Mucosa of rectum (tissue), 2 donors: ENCODE data around the gene CHPF2.

Experiments
- H3K27ac ChIP-seq, 2 donors: one replicate each; pipeline ENCODE4 v1.7.0; 2013; ENCODE audit warnings: inconsistent platforms in 2 of 2, low read depth in 2 of 2, low read length in 2 of 2
- H3K27me3 ChIP-seq, 2 donors: one replicate each; pipeline ENCODE4 v1.7.0; 2013; ENCODE audit warnings: low read length in 2 of 2; ENCODE audit not compliant: control insufficient read depth in 2 of 2, insufficient read depth in 2 of 2
- H3K36me3 ChIP-seq, 2 donors: one replicate each; pipeline ENCODE4 v1.7.0; 2013; ENCODE audit warnings: low read length in 2 of 2; ENCODE audit not compliant: control insufficient read depth in 2 of 2, insufficient read depth in 2 of 2
- H3K4me1 ChIP-seq, 2 donors: one replicate each; pipeline ENCODE4 v1.7.0; 2013; ENCODE audit warnings: low read length in 2 of 2, mild to moderate bottlenecking in 1 of 2; ENCODE audit not compliant: control insufficient read depth in 2 of 2, insufficient read depth in 2 of 2
- H3K4me3 ChIP-seq, 2 donors: one replicate each; pipeline ENCODE4 v1.7.0; 2013; ENCODE audit warnings: low read length in 2 of 2
- H3K9ac ChIP-seq, 2 donors: one replicate each; pipeline ENCODE4 v1.7.0; 2013; ENCODE audit warnings: low read length in 2 of 2, low read depth in 1 of 2, mild to moderate bottlenecking in 1 of 2
- H3K9me3 ChIP-seq, 2 donors: one replicate each; pipeline ENCODE4 v1.7.0; 2013; ENCODE audit warnings: low read length in 2 of 2; ENCODE audit not compliant: control insufficient read depth in 2 of 2
- donor health status: healthy.
- donor health status: Normal muscosa, but diverticular disease.

CHPF2 gene

GRCh38 chr7:151251689-151252560 is 19.6 kb downstream of the CHPF2 start:
- Histone ChIP-seq H3K4me3 (peak overlapping the region; percentile 56 to 70), H3K27me3 (peaks cover 34 to 53% of the 10 kb centered on the region in 2 donors), H3K4me1 (peaks cover 28 to 31% of the 10 kb centered on the region in 2 donors), H3K9ac (peak overlapping the region; percentile 61 to 63), H3K27ac (peak overlapping the region; percentile 66 to 80), H3K36me3 (no peaks in the 10 kb centered on the region), H3K9me3 (no peaks in the 10 kb centered on the region)

DNA sequence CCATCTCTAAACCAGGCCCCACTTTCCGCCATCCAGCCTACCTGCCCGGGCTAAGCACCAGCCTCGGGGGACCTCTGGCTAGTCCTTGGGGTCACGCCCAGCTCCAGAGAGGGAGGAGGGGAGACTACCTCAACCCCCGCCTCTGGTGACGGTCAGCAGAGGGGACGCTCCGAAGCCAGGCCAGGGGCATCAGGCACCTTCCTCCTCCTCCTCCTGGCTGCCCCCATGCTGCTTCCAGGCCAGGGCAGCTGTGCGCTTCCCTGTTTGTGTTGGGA is 20.2 kb downstream of the CHPF2 start:
- no peaks in the 10 kb centered on the region for H3K36me3 ChIP-seq
- H3K27me3 ChIP-seq = peaks cover 31 to 48% of the 10 kb centered on the region in 2 donors
- no peaks in the 10 kb centered on the region for H3K9me3 ChIP-seq
- H3K4me1 ChIP-seq = peaks cover 27 to 29% of the 10 kb centered on the region in 2 donors
- peak overlapping the region; percentile 61 to 63 for H3K9ac ChIP-seq
- H3K4me3 ChIP-seq = peak overlapping the region; percentile 56 to 70
- peak overlapping the region; percentile 66 to 80 for H3K27ac ChIP-seq

- peak overlapping the region in 1 of 2 donors; percentile 80 for H3K27ac ChIP-seq
- no peak overlapping the region for H3K9ac ChIP-seq
- H3K9me3 ChIP-seq = no peaks in the 10 kb centered on the region
- no peak overlapping the region for H3K4me3 ChIP-seq
- no peaks in the 10 kb centered on the region for H3K36me3 ChIP-seq
- peaks cover 24 to 26% of the 10 kb centered on the region in 2 donors for H3K4me1 ChIP-seq
- H3K27me3 ChIP-seq = peaks cover 28 to 48% of the 10 kb centered on the region in 2 donors
These were observed 20.9 kb downstream of the CHPF2 start for GRCh38 chr7:151252961-151253711.

- Histone ChIP-seq H3K9ac (no peak overlapping the region), H3K36me3 (no peaks in the 10 kb centered on the region), H3K9me3 (no peaks in the 10 kb centered on the region), H3K4me1 (peaks cover 19 to 20% of the 10 kb centered on the region in 2 donors), H3K27me3 (peaks cover 28 to 51% of the 10 kb centered on the region in 2 donors), H3K4me3 (no peak overlapping the region), H3K27ac (no peak overlapping the region)
These were observed 22.0 kb downstream of the CHPF2 start for GRCh38 chr7:151254316-151254715.

GRCh38 chr7:151254851-151255250 is 22.6 kb downstream of the CHPF2 start:
- H3K27ac ChIP-seq = no peak overlapping the region
- peaks cover 15 to 16% of the 10 kb centered on the region in 2 donors for H3K4me1 ChIP-seq
- H3K9me3 ChIP-seq = no peaks in the 10 kb centered on the region
- H3K27me3 ChIP-seq = peaks cover 28 to 51% of the 10 kb centered on the region in 2 donors
- H3K9ac ChIP-seq = no peak overlapping the region
- no peak overlapping the region for H3K4me3 ChIP-seq
- no peaks in the 10 kb centered on the region for H3K36me3 ChIP-seq

- Histone ChIP-seq H3K27ac (no peak overlapping the region), H3K9me3 (no peaks in the 10 kb centered on the region), H3K4me1 (peaks cover 11 to 13% of the 10 kb centered on the region in 2 donors), H3K27me3 (peaks cover 22 to 47% of the 10 kb centered on the region in 2 donors), H3K9ac (no peak overlapping the region), H3K36me3 (no peaks in the 10 kb centered on the region), H3K4me3 (no peak overlapping the region)
These were observed 23.1 kb downstream of the CHPF2 start for GRCh38 chr7:151255390-151255789.

DNA sequence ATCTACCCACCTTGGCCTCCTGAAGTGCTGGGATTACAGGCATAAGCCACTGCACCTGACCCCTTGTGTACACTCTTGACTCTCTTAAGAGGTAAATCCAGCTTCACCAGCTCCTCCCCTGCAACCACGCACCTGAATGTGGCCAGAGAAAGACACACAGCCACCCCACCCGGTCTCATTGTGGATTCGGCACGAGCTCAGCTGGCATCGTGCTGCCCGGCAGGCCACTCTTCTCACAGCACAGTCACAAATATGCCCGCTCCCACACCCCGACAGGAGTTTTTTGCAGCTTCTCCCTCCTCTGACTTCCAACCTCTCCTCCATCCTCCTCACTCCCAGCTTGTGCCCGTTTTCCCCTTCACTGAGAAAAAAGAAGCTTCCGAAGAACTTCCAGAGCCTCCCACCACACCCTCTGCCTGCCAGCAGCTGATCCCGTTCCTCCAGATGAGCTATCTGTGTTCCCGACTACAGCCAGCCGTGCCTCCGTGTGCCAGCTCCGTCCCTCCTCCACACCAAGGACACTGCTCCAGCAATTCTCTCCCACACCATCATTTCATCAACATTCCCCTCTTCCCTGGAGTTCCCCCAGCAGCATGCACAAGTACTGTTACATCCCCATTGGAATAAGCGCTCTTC is 24.2 kb downstream of the CHPF2 start:
- H3K27ac ChIP-seq = no peak overlapping the region

DNA sequence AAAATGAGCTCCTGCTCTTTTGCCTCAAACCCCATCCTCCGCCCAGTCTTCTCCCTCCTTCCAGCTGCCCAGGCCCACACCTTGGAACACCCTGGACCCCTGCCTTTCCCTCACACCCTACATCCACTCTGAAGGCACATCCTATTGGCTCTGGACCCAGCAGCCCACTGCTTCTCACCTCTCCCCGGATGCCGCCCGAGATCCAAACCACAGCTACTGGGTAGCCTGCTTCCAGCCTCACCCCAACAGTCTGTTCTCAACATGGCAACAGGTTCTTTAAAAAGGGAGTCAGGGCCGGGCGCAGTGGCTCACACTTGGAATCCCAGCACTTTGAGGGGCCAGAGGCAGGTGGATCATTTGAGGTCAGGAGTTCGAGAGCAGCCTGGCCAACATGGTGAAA is 25.7 kb downstream of the CHPF2 start:
- Histone ChIP-seq H3K27ac (no peak overlapping the region), H3K9ac (no peak overlapping the region), H3K36me3 (no peaks in the 10 kb centered on the region), H3K4me3 (no peak overlapping the region), H3K4me1 (no peaks in the 10 kb centered on the region), H3K27me3 (peaks cover 16 to 33% of the 10 kb centered on the region in 2 donors), H3K9me3 (no peaks in the 10 kb centered on the region)

More for the DNA sequence above, 24.2 kb downstream of the CHPF2 start:
- no peaks in the 10 kb centered on the region for H3K9me3 ChIP-seq
- no peak overlapping the region for H3K4me3 ChIP-seq
- H3K4me1 ChIP-seq = peaks cover 7% of the 10 kb centered on the region in 2 donors
- no peak overlapping the region for H3K9ac ChIP-seq
- H3K36me3 ChIP-seq = no peaks in the 10 kb centered on the region
- peaks cover 20 to 41% of the 10 kb centered on the region in 2 donors for H3K27me3 ChIP-seq

DNA sequence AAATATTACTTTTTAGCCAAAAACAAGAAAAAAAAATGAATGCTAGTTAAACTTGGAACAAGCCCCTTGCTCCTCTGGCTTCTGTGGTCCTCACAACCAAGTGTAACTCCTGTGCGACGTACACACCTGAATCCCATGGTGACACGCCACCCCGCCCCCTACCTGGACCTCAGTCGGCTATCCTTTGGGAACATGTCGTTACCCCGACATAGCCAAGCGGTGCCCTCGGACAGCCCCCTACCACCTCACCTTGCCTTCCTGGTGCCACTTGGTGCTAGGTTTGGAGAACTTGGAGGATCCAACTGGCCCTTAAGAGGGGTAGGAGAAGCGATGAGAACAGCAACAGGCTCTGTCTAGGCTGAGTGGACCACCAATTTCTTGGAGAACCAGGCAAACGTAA is 28.2 kb downstream of the CHPF2 start:
- Histone ChIP-seq H3K36me3 (no peaks in the 10 kb centered on the region), H3K27me3 (peaks cover 11 to 19% of the 10 kb centered on the region in 2 donors), H3K9me3 (no peaks in the 10 kb centered on the region), H3K4me1 (no peaks in the 10 kb centered on the region), H3K4me3 (no peak overlapping the region), H3K27ac (no peak overlapping the region), H3K9ac (no peak overlapping the region)

DNA sequence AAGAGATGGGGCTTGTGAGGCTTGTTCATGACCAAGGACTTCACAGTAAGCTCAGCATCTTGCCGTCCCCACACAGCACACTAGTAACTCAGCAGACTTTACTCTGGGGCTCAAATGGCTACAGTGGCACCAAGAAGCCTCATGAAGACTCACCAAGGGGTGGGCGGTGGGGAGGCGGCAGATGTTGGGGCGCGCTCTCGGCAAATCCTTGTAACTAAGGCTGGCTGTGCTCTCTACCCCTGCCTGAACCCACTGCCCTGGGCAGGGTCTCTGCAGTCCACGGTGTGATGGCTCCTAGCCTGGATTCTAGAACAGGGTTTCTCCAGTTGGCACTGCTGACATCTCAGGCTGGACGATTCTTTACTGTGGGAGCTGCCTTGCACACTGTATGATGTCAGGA is 28.6 kb downstream of the CHPF2 start:
- Histone ChIP-seq H3K9ac (no peak overlapping the region), H3K9me3 (no peaks in the 10 kb centered on the region), H3K4me1 (no peaks in the 10 kb centered on the region), H3K27ac (no peak overlapping the region), H3K36me3 (no peaks in the 10 kb centered on the region), H3K27me3 (peaks cover 9 to 19% of the 10 kb centered on the region in 2 donors), H3K4me3 (no peak overlapping the region)
